Cardiac muscle cell (in vitro differentiated cells and primary cell): ENCODE data around the gene DNMT3B. TPM values are rescaled to one million over a fixed set of nuclear protein-coding genes. Genes with fewer than 3 reads are reported as not detected.

Experiments used
- DNase-seq, 2 donors: peaks; one replicate each; pipeline versions ENCODE4 v3.0.0 to v3.0.0-alpha.2; 2010 to 2017; ENCODE audit warnings: low read depth in 1 of 2, low spot score in 1 of 2
- H3K27ac ChIP-seq: fragments of 200-600 bp; sonication (generic); 2 replicates; pipeline ENCODE4 v1.5.1; 2016
- H3K27me3 ChIP-seq: fragments of 200-600 bp; sonication (generic); 2 replicates; pipeline ENCODE4 v1.6.0; 2016; ENCODE audit warnings: control low read depth
- H3K36me3 ChIP-seq: fragments of 200-600 bp; sonication (generic); 2 replicates; pipeline ENCODE4 v1.5.1; 2016; ENCODE audit warnings: control low read depth
- H3K4me1 ChIP-seq: fragments of 200-600 bp; sonication (generic); 2 replicates; pipeline ENCODE4 v1.8.1; 2017; ENCODE audit warnings: low read depth, mild to moderate bottlenecking, mixed run types
- H3K4me3 ChIP-seq: fragments of 200-600 bp; sonication (generic); 2 replicates; pipeline ENCODE4 v1.5.1; 2016; ENCODE audit warnings: mild to moderate bottlenecking
- H3K9me3 ChIP-seq: fragments of 200-600 bp; sonication (generic); 2 replicates; pipeline ENCODE4 v1.5.1; 2017; ENCODE audit warnings: low read depth, mild to moderate bottlenecking, control low read depth
- CTCF ChIP-seq: IDR thresholded peaks from 2 replicates; pipeline ENCODE4 v1.5.1; 2012; ENCODE audit warnings: low read depth, mild to moderate bottlenecking, low read length
- polyA plus RNA-seq: library from polyadenylated mRNA; unstranded; fragments of >200 nt; fragmentation: Nextera tagmentation; extraction: Ambion mirVana; gene quantifications from 2 replicates; pipeline ENCODE4 v1.2.1, GENCODE V29; 2016
- total RNA-seq: library from RNA; depleted of rRNA; stranded (reverse); fragments of >200 nt; gene quantifications from 2 replicates; pipeline ENCODE4 v1.2.3, GENCODE V29; 2016

The DNMT3B gene
- total and polyA plus RNA-seq, 2 experiments from 2014 or later = 10.2 to 24.3 TPM

- H3K36me3 ChIP-seq = peaks cover 35% of the 10 kb centered on the region
Measured at GRCh38 chr20:32831982-32832381, 69.8 kb downstream of the DNMT3B start.

DNA sequence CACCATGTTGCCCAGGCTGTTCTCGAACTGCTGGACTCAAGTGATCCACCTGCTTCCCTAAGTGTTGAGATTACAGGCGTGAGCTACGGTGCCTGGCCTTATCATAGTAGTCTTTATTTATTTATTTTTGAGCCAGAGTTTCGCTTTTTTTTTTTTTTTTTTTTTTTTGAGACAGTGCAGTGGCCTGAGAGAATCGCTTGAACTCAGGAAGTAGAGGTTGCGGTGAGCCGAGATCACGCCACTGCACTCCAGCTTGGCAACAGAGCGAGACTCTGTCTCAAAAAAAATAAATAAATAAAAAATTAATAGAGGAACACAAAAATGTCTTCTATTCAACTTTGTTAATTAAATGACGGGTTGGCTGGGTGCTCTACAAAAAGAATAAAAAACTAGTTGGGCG is 70.5 kb downstream of the DNMT3B start:
- Histone ChIP-seq H3K4me3 (no peak overlapping the region), H3K27me3 (no peaks in the 10 kb centered on the region), H3K36me3 (peaks cover 34% of the 10 kb centered on the region), H3K9me3 (no peaks in the 10 kb centered on the region), H3K4me1 (peaks cover 19% of the 10 kb centered on the region), H3K27ac (no peak overlapping the region)
- TF ChIP-seq CTCF = no peak
- no peak for DNase-seq

More at GRCh38 chr20:32831982-32832381, 69.8 kb downstream of the DNMT3B start:
- Histone ChIP-seq H3K4me1 (peaks cover 19% of the 10 kb centered on the region), H3K4me3 (no peak overlapping the region), H3K27me3 (no peaks in the 10 kb centered on the region), H3K9me3 (no peaks in the 10 kb centered on the region), H3K27ac (peak overlapping the region; percentile 65)
- no peak for DNase-seq
- TF ChIP-seq CTCF = no peak

- no peak for TF ChIP-seq CTCF
- H3K36me3 ChIP-seq = peaks cover 47% of the 10 kb centered on the region
- no peak for DNase-seq
Measured at GRCh38 chr20:32834972-32835371, 72.8 kb downstream of the DNMT3B start.

DNA sequence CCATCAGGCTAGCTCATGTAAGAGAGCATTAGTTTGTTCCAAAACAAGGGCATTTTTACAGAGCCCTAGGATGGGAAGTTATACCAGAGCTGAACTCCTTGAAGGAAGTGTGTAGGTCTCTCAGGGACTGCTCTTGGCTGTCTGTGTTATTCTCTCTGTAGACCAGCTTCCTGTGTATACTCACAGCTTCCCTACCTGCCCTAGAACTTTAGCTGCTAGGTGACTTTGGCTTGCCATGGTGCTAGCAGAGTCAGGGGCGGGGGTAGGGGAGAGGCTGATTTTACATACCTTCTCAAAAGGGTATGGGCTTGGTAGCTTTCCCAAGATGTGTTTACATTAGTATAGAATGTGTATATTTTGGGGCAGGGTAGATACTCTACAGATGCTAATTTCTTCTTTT is 75.0 kb downstream of the DNMT3B start:
- no peak for TF ChIP-seq CTCF
- no peak for DNase-seq
- Histone ChIP-seq H3K4me1 (no peaks in the 10 kb centered on the region), H3K4me3 (no peak overlapping the region), H3K9me3 (no peaks in the 10 kb centered on the region), H3K36me3 (peaks cover 52% of the 10 kb centered on the region), H3K27me3 (no peaks in the 10 kb centered on the region), H3K27ac (no peak overlapping the region)

More at GRCh38 chr20:32834972-32835371, 72.8 kb downstream of the DNMT3B start:
- Histone ChIP-seq H3K27ac (no peak overlapping the region), H3K27me3 (no peaks in the 10 kb centered on the region), H3K9me3 (no peaks in the 10 kb centered on the region), H3K4me3 (no peak overlapping the region), H3K4me1 (peaks cover 9% of the 10 kb centered on the region)

DNA sequence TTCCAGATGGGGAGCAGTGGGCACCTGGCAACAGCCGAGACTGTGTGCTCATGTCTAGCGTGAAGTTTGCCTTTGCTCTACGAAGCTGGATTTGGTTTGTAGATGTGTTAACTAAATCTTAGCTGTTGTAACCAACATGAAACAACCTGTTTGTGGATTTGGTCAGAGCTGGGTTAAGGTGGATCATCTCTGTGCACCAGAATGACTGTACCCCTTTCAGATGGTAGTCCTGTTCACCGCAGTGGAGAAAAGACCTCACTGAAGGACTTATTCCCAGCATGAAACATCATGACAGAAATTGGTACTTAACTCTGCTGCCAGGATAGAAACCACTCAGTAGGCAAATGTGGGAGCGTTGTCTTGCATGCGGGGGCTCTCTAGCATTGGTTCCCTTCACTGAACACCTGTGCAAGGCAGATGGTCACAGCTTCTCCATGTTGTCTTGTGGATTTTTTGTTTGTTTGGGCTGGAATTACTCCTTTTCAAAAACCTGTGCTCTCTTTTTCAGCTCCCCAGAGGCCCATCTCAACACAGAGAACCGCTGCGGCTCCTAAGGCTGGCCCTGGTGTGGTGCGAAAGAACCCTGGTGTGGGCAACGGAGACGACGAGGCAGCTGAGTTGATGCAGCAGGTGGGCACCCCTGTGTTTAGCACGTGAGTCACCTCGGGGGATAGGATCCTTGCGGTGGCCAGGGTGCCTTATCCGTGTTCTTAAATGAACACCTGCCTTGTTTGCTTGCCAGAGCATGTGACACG is 77.2 kb downstream of the DNMT3B start:
- no peak overlapping the region for H3K27ac ChIP-seq
- H3K4me1 ChIP-seq = no peaks in the 10 kb centered on the region
- H3K4me3 ChIP-seq = no peak overlapping the region
- no peaks in the 10 kb centered on the region for H3K27me3 ChIP-seq
- no peak for TF ChIP-seq CTCF
- no peak for DNase-seq
- no peaks in the 10 kb centered on the region for H3K9me3 ChIP-seq
- peaks cover 49% of the 10 kb centered on the region for H3K36me3 ChIP-seq
